ENCODE data around the gene CCDC88C.

DNA sequence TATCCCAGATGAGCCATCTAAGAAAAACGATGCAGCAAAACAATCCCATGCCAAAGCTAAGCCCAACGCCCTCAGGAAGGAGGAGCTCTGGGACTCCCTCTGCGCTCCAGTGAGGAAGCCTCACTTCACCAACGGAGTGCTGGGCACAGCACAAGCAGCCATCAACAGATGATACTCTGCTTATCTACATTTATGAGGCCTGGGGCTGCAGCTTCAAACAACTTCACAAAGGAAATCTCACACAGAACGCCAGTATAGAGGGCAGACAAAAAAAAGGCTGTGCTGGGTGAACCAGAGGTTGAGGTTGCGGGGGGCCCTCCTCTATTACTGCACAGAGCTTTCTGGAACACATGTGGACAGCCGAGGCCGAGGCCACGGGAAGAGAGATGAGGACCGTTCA, 138.3 kb downstream of the CCDC88C start:
- TF ChIP-seq, protein P1, sequence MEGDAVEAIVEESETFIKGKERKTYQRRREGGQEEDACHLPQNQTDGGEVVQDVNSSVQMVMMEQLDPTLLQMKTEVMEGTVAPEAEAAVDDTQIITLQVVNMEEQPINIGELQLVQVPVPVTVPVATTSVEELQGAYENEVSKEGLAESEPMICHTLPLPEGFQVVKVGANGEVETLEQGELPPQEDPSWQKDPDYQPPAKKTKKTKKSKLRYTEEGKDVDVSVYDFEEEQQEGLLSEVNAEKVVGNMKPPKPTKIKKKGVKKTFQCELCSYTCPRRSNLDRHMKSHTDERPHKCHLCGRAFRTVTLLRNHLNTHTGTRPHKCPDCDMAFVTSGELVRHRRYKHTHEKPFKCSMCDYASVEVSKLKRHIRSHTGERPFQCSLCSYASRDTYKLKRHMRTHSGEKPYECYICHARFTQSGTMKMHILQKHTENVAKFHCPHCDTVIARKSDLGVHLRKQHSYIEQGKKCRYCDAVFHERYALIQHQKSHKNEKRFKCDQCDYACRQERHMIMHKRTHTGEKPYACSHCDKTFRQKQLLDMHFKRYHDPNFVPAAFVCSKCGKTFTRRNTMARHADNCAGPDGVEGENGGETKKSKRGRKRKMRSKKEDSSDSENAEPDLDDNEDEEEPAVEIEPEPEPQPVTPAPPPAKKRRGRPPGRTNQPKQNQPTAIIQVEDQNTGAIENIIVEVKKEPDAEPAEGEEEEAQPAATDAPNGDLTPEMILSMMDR (IDR thresholded peaks at IDR 0.05) = no peak
- TF ChIP-seq POLR2A (IDR thresholded peaks at IDR 0.05) (no peak), EP300 (IDR thresholded peaks at IDR 0.05) (no peak)

Data from upper lobe of left lung (tissue), 4 donors.